ENCODE measurements around the gene GON7. TPM values are rescaled to one million over a fixed set of nuclear protein-coding genes. Genes with fewer than 3 reads are reported as not detected.

GON7 gene, protein sequence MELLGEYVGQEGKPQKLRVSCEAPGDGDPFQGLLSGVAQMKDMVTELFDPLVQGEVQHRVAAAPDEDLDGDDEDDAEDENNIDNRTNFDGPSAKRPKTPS
- total RNA-seq: 3.3 and 9.9 TPM in 2 replicates

DNA sequence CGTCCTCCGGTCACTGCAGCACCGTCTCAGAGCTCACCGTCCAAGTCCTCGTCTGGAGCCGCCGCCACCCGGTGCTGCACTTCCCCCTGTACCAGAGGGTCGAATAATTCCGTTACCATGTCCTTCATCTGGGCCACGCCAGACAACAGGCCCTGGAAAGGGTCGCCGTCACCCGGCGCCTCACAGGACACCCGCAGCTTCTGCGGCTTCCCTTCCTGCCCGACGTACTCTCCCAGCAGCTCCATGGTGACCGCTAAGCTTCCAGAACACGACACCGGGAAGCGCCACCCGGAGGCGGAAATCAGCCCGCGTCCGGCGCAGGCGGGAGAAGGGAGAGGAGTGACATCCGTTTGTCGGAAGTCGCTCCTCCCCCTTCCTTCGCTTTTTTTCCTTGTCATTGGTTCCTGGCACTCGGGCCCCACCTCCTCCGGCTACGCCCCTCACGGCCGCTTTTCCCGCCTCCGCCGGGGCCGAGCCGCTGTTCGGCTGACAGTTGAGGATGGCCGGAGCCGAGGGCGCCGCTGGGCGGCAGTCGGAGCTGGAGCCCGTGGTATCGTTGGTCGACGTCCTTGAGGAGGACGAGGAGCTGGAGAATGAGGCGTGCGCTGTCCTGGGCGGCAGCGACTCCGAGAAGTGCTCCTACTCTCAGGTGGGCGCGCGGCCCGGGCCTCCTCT is at the start of gene GON7, which contains the start of gene UBR7:
Gene GON7 (minus strand): TSS at position 273 of the 675 bp plus-strand sequence. CDS start 28 bp downstream, at position 245.
Gene UBR7 (plus strand): TSS at position 464 of the 675 bp plus-strand sequence. CDS start 36 bp downstream, at position 500.

DNA sequence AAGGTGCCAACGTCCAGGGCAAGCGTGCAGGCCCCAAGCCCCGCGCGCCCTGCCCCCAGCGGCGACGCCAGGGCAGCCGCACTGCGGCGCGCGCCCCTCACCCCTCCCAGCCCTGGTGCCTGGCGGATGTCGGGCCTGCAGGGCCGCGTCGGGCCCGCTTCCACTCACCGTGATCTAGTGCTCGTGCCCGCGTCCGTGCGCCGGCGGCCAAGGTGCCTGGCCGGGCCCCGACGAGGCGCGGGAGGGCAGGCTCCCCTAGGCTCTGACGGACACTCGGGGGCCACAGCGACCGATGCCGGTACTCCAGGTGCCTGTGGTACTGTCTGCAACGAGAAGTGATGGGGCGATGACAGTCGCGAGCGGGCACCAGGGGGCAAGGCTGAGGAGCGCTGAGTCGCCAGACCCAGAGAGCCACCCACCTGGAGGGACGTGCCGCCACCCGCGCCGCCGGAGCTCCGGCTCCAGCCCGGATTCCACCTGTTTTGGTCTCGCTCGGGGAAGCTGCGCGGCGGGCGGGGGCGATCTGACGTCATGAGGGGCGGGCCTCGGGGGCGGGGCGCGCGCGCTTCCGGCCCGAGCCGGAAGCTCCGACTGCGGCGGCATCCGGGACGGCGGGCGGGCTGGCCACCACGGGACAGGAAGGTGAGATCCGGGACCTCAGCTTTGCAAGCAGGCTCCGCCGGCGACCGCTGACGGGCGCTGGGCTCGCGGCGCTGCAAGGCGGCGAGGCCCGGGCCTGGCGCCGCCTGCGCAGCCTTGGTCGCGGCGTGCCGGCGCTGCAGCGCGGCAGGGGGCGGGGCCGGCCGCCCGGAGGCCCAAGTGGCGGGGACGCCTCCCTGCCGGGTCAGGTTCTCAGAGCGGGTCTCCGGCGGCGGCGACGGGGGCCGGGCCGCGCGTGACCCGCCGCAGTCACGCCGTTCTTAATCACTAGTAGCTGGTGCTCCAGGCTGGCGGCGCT is 22.2 kb downstream of the GON7 start, which contains the start of the genes LYSET and MOAP1:
Gene LYSET (plus strand): TSS at position 927 of the 958 bp plus-strand sequence. CDS start 89 bp downstream, outside the sequence.
Gene MOAP1 (minus strand): TSS at position 507 of the 958 bp plus-strand sequence. CDS start 655 bp downstream, outside the sequence.

Other genes with a start within 250 kb of the GON7 start
- 30.7 and 56.9 TPM in 2 replicates for gene ITPK1, start 91.1 kb downstream of the GON7 start, total RNA-seq
- gene MOAP1, start 22.2 kb downstream of the GON7 start, total RNA-seq: 6.6 and 14.2 TPM in 2 replicates
- 3.8 and 5.4 TPM in 2 replicates for gene LYSET, start 21.7 kb downstream of the GON7 start, total RNA-seq
- 11.7 and 18.8 TPM in 2 replicates for gene UBR7, start 191 bp upstream of the GON7 start, total RNA-seq
- gene BTBD7, start 126.0 kb upstream of the GON7 start, total RNA-seq: 10.6 and 12.3 TPM in 2 replicates
- not detected in 2 replicates for gene COX8C, start 140.1 kb upstream of the GON7 start, total RNA-seq
- under 0.01 and 0.34 TPM in 2 replicates for gene UNC79, start 223.9 kb upstream of the GON7 start, total RNA-seq

Data from pericardium fibroblast (primary cell).